Measurements from ENCODE around the gene LMAN2L.
"Not testable (repeated sequence)": the region's sequence is repeated elsewhere in the genome, so short reads cannot be mapped to it uniquely, and the experiment has no call there.

The LMAN2L gene

DNA sequence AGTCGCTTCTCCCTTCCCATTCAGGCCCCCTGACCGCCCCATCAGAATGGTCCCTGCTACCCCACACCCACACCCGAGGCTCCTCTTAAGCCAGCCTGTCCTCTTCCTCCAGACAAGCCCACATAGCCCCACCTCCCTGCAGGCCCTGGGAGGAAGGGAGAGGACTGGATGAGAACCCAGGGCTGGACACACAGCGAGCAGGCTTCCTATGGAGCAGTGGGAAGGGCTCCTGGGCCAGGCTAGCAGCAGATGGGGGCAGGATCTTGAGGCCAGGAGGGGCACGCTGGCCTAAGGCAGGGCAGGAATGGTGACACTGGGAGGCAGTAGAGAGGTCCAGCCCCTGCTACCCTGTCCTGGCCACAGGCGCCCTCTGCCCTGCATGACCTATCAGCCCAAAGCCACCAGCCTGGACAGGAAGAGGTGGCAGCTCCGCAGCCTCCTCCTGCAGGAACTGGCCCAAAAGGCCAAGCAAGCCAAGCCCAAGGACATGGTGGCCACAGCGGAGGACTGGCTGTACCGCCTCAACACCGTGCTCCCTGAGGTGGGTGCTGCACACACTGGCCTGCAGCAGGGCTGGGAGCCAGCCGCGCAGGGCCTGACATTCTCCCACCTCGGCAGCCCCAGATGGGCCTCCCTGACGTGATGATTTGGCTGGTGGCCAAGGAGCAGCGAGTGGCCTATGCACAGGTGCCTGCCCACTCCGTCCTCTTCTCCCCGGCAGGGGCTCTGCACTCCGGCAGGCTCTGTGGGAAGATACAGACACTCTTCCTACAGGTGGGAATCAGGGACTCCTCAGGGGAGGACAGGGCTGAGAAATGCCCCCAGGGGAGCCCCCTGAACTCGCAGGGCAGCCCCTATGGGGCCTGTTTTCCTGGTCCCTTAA, 54.0 kb downstream of the LMAN2L start:
- no peak for DNase-seq

DNA sequence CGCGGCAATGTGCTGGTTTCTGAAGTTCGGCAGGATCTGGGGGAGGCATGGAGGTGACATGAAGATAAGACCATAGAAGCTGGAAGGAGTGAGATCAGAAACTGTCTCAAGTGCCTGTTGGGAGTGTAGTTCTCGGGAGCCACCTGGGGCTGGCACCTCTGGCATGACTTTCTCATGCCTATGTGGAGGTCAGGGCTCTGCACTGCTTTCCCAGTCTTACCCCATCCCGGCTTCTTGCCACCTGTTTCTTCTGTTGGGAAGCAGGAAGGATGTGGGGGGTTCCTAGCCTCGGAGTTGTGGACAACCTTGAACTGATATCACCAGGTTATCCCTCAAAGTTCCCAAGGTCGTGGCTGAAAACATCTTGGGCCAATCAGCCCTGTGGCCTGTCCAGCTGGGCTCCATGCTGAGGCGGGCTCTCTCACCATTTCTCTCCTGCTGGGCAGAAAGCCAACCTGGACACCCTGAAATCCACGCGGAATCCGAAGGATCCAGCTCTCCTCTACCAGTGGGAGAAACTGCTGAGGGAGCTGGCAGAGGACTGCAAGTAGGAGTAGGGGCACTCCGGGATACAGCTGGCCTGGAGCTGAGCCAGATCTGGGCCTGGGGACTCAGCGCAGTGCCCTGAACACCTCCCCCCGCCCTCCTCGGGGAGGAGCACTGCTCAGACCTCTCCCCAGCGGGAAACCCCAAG, 54.8 kb downstream of the LMAN2L start:
- no peak for DNase-seq

DNA sequence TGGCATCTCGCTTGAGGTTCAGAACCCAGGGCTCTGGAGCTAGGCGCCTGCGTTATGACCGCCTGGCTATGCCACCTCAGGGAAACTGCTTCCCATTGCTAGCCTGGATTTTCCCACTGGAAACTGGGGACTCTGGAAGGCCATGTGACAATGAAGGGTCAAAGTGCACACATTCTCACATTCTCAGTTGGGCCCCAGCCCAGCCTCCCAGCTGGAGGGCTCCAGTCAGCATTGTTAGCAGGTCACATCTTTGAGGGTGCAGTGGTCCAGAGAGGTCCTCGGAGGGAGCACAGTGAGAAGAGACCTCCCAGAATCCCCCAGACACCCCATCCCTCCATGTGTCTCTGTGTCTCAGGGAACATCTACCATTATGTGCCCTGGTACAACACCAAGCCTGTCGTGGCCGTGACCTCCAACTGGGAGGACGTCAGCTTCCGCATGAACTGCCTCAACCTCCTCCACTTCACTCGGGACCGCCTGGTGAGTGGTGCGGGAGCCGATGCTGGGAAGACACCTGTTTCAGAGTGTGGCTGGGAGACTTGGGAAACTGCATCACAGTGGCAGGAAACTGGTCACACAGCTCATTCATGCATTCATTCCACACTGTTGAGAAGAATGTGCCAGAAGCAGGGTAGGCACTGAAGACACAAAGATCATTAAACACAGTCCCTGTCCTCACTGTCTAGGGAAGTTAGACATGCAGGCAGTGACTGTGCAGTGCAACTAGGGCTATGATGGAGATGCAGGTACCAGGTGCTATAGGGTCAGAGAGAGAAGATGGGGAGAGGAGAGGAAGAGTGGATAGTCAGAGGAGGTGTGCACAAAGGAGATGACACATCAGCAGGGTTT, 55.7 kb downstream of the LMAN2L start:
- no peak for DNase-seq

DNA sequence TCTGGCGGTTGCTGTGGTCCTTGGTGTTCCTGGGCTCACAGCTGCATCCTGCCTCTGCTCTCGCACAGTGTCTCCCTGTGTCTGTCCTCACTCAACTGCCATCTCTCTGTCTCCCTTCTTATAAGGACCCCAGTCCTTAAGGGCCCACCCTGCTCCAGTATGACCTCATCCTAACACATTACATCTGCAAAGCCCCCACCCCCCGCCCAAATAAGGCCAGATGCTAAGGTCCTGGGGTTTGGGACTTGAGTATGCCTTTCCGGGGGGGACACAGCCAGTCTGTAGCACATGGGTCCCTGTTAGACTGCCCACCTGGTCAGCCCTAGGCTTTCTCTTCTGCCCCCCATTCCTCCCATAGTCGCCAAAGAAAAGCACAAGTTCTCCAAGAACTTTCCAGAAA, 56.6 kb downstream of the LMAN2L start:
- no peak for DNase-seq

DNA sequence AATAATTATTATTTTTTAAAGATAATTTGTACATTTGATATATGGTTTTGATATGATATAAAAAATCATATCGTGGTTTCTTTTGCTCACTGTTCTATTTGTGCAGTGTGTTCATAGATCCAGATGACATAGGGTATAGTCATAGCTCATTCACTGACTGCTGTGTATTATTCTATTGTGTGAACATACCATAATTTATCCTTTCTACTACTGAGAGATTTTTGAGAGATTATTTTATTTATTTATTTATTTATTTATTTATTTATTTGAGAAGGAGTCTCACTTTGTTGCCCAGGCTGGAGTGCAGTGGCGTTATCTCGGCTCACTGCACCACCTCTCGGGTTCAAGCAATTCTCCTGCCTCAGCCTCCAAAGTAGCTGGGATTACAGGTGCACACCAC, 58.3 kb downstream of the LMAN2L start:
- DNase-seq: no peak

DNA sequence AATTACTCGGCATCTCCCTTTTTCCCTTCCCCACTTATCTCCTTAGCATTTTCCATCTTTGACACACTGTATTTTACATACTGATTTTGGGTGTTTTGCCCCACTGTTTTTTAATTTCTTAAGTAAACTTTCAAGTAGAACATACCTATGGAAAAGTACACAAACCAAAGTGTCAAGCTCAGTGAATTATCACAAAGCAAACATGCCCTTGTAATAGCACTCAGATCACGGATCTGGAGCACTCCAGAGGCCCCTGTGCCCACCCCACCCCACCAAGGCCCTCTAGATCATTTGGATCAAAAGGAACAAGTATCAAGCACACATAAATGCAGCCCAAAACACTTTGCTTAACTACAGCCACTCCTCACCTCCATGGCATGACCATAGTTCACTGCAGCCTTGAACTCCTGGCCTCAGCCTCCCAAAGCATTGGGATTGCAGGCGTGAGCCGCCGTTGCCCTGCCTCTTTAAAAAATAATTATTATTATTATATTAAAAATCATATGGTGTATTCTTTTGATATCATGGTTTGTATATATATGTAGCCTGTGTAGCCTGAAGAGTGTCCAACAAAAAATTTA, 59.2 kb downstream of the LMAN2L start:
- no peak for DNase-seq

DNA sequence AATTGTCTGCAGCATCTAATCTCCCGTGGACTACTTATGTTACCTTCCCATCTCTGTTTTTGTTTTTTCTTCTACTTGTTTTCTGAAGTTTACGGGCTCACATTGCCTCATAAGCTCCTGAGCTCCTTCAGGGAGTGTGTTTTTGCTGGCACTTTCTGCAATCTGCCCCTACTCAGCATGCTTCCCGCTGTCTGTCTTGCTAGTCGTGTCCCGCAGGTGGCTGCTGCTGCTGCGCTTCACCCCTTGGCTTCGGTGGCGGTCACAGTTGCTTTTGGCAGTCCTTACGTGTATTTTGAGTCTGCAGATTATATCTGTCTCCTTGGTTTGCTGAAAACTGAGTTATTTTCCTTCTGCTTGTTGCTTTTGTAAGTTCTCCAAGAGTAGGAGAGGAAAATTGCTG, 60.0 kb downstream of the LMAN2L start:
- no peak for DNase-seq

DNA sequence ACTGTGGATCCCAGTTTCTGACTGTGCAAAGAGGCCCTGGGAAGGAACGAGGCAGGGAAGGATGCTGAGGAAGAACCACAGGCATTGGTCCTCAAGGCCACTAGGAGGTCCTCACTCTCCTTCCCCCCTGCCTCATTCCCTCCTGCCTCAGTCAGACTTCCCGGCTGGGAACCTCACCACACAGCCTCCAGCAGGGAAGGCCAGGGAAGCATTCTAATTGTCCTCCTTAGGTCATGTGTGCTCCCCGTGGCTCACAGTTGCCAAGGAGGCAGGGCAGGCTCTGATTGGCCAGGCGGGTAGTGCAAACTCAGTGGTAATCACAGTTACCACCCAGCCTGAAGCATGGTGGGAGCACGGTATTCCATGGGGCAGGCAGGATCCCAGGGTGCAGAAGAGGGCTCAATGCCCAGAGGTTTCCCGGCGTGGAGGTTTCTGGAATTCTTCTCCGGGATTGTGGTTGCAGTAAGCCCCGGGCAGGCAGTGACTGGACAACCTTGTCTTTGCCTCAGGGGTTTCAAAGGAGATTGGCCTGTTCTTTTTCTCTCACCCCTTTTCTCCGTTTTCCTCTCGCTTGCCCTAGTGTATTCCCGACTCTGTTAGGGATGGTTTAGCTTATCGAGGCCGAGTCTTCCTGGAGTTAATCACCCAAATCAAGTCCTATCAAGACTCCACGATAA, 70.2 kb downstream of the LMAN2L start:
- DNase-seq: no peak

DNA sequence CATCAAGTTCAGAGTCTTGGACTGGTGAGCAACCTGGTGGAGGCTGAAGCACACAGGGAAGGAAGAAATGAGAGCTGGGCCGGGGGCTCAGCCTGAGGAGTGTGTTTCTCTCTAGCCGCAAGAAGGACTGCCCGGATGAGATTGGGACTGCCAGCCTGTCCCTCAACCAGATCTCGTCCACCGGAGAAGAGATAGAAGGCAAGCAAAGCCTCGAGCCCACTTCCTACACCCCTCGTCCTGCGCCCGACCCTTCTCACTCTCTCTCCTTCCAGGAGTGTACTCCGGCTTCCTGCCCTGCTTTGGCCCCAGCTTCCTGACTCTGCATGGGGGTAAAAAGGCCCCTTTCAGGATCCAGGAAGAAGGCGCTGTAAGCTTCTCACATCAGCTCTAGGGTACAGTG, 71.1 kb downstream of the LMAN2L start:
- DNase-seq: no peak

DNA sequence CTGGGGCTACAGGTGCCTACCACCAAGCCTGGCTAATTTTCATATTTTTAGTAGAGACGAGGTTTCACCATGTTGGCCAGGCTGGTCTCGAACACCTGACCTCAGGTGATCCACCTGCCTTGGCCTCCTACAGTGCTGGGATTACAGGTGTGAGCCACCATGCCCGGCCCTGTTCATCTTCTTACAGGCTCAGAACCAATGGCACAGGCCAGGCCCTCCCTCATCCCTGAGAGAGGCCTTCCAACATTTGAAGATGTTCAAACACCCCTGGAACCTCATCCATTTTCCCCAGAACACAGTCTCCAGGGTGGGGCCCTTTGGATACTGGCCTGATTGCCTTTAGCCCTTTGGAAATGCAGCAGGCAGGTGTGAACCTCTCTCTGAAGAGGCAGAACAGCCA, 74.1 kb downstream of the LMAN2L start:
- DNase-seq: not testable (repeated sequence)

DNA sequence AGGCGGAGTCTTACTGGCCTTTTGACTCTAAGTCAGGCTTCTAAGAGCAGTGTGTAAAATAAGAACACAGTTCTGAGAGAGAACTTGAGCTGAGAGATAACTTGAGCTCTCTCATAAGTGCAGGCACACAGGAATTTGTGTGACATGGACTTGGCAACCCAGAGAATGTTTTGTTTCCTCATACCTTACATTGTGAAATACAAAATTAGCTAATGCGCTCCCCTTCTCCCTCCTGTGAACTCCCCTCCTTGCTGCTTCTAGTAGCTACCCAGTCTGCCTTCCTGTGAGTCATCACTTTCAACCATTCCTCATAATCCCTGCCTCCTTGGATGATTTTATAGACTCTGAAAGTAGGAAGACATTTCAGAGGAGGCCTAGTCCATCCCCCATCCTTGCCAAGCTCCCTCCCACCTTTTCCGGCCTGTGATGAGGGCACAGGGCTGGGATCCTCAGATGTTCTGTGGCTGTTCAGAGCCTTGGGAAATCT, 74.7 kb downstream of the LMAN2L start:
- peak; percentile 5 for DNase-seq

DNA sequence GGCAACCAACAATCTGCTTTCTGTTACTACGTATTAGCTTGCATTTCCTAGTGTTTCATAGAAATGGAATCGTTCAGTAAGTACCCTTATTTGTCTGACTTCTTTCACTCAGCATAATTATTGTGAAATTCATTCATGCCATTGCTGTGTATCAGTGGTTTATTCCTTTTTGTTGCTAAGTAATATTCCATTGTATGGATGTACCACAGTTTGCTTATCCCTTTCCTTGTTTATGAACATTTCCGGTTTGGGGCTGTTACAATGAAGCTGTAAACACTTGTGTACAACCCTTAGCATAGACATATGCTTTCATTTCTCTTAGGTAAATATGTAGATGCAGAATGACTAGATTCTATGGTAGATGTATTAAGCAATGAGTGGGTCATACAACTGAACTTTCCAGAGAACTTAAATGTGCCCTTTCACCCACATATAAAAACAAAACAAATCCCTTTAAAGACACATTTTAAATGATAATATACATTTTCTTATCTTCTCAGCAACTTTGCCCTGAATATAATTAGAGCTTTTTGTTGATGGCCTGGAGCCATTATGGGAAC, 75.4 kb downstream of the LMAN2L start:
- no peak for DNase-seq

DNA sequence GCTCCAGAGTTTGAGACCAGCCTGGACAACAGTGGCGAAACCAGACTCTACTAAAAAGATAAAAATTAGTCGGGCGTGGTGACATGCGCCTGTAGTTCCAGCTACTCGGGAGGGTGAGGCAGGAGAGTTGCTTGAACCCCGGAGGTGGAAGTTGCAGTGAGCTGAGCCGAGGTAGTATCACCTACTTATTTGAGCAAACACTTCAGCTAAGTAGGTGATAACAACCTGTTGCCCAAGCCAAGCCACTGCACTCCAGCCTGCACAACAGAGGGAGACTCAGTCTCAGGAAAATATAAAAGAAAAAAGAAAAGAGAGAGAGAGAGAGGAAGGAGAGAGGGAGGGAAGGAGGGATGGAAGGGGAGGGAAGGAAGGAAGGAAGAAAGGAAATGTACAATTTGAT, 76.0 kb downstream of the LMAN2L start:
- DNase-seq: no peak

DNA sequence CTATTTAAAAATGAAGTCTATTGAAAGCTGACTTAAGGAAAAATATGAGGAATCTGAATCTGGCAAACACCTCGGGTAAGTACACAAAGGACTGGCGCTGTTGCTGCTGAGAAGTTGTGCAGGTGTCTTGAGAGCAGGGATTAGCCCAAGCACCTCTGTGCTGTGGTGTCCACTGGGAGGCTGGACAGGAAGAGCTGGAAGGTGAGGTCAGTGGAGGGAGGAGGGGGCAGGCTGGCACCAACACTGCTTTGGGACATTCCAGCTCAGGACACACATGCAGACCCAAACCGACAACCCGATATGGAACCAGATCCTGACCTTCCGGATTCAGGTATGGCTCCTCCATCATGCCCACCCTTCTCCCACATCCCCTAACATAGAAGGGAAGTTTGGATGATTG, 76.7 kb downstream of the LMAN2L start:
- no peak for DNase-seq

DNA sequence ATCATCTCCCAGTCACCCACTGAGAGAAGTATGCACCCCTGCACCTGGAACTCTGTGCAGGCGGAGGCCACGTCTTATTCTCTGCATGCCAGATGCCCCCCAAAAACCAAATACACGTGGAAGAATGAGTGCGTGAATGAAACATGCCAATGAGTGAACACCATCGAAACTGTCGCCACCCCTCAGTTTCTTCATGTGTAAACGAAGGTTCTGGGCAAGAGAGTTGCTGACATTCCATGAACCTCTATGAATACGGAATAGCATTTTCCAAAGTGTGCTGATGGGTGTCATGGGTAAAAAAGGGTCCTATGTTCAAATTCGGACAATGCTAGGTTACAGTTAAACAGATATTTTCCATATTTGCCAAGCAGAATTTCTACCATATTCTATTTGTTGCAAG, 77.5 kb downstream of the LMAN2L start:
- DNase-seq: no peak

DNA sequence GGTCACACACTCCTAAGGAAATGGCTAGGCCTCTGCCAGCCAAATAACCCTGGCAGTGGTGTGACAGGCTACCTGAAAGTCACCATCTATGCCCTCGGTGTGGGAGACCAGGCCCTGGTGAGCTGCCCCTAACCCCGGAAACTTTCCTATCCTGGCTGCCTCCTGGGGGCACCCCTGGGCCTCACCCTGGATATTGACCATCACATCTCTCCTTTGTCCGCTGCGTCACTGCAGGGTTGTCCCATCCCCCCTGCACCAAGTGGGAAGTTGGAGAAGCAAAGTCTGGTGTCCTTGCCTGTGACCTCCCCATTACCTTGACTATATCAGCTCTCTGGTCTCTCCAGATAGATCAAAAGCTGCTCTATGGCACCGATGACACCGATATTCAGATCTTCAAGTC, 78.5 kb downstream of the LMAN2L start:
- DNase-seq: no peak

DNA sequence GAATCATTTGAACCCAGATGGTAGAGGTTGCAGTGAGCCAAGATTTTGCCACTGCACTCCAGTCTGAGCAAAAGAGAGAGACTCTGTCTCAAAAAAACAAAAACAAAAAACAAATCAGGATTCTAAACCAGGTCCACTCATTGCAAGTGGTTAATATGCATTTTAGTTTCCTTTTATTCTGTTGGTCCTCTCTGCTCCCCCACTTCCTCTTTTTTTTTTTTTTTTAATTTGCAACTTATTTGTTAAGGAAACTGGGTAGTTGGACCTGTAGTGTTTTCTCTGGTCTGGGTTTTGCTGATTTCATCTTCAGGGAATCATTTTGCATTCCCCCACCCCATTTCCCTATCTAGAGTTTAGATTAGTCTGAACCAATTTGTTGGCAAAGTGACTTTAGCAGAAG, 83.3 kb downstream of the LMAN2L start:
- peak; percentile 79 for DNase-seq
